Activated effector memory CD4-positive, alpha-beta T cell treated with anti-CD3 and anti-CD28 coated beads, Interleukin-2, amount 50 U/mL, for 16 hours (primary cell): Measurements from ENCODE around the gene MSRB1.
"Not testable (repeated sequence)": the region's sequence is repeated elsewhere in the genome, so short reads cannot be mapped to it uniquely, and the experiment has no call there.

Experiments
- DNase-seq: peaks from one replicate; pipeline ENCODE4 v3.0.0-alpha.2; 2020

MSRB1 gene

GRCh38 chr16:1938316-1938715, 4.7 kb downstream of the MSRB1 start:
- no peak for DNase-seq

- no peak for DNase-seq
Measured at GRCh38 chr16:1936945-1937479, 6.0 kb downstream of the MSRB1 start.

- no peak for DNase-seq
Measured at GRCh38 chr16:1933097-1933661, 9.8 kb downstream of the MSRB1 start.

- DNase-seq = no peak
Measured at GRCh38 chr16:1932050-1933028, 10.7 kb downstream of the MSRB1 start.

GRCh38 chr16:1930338-1930720, 12.7 kb downstream of the MSRB1 start:
- DNase-seq = no peak

GRCh38 chr16:1929578-1930337, 13.2 kb downstream of the MSRB1 start:
- peak; percentile 98 for DNase-seq

- DNase-seq = no peak
Measured at GRCh38 chr16:1929105-1929504, 13.9 kb downstream of the MSRB1 start.

GRCh38 chr16:1926271-1926670, 16.7 kb downstream of the MSRB1 start:
- DNase-seq = no peak

- DNase-seq = no peak
Measured at GRCh38 chr16:1924095-1924494, 18.9 kb downstream of the MSRB1 start.

- no peak for DNase-seq
Measured at GRCh38 chr16:1923299-1924034, 19.5 kb downstream of the MSRB1 start.

- DNase-seq = no peak
Measured at GRCh38 chr16:1922357-1922756, 20.6 kb downstream of the MSRB1 start.

- DNase-seq = no peak
Measured at GRCh38 chr16:1920727-1921171, 22.2 kb downstream of the MSRB1 start.

GRCh38 chr16:1920122-1920521, 22.9 kb downstream of the MSRB1 start:
- DNase-seq = not testable (repeated sequence)

GRCh38 chr16:1919327-1919998, 23.5 kb downstream of the MSRB1 start:
- no peak for DNase-seq

- no peak for DNase-seq
Measured at GRCh38 chr16:1918351-1919326, 24.4 kb downstream of the MSRB1 start, which contains the start of gene HS3ST6. Gene HS3ST6, minus strand, starts transcription at chr16:1918415. Its CDS starts 92 bp downstream, at chr16:1918323.

GRCh38 chr16:1917665-1918350, 25.2 kb downstream of the MSRB1 start:
- DNase-seq = no peak

GRCh38 chr16:1917056-1917664, 25.8 kb downstream of the MSRB1 start:
- no peak for DNase-seq

GRCh38 chr16:1916640-1916990, 26.4 kb downstream of the MSRB1 start:
- DNase-seq = no peak
